Measurements from ENCODE around the gene ADARB1.

The ADARB1 gene

DNA sequence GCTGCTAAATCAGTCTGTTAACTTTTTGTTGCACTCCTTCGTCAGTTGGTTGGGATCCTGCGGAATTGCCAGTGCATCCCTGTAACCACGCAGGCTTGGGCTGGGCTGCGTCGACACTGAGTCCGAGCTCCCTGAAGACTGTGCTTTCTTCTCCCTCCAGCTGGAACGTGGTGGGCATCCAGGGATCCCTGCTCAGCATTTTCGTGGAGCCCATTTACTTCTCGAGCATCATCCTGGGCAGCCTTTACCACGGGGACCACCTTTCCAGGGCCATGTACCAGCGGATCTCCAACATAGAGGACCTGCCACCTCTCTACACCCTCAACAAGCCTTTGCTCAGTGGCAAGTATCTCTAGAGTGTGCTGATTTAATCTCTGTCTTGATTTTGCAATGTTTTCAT lies 130.0 kb downstream of the ADARB1 start:
- H3K4me1 ChIP-seq (ENCODE audit: control insufficient read depth, insufficient read depth, low read length, poor library complexity, severe bottlenecking): peaks cover 9% of the 10 kb centered on the region
- H3K27ac ChIP-seq (ENCODE audit: insufficient read depth, low read length, poor library complexity, severe bottlenecking): no peak overlapping the region
- no peaks in the 10 kb centered on the region for H3K27me3 ChIP-seq (replicated peaks; ENCODE audit: control insufficient read depth, insufficient read depth, low read length, poor library complexity, severe bottlenecking)
- peaks cover 21% of the 10 kb centered on the region for H3K36me3 ChIP-seq (ENCODE audit: control insufficient read depth, insufficient read depth, low read length)
- no peak overlapping the region for H3K4me3 ChIP-seq (ENCODE audit: insufficient read depth, low read depth, low read length, poor library complexity, severe bottlenecking)
- no peak for DNase-seq
- H3K9me3 ChIP-seq (ENCODE audit: control insufficient read depth, low read length): no peaks in the 10 kb centered on the region

DNA sequence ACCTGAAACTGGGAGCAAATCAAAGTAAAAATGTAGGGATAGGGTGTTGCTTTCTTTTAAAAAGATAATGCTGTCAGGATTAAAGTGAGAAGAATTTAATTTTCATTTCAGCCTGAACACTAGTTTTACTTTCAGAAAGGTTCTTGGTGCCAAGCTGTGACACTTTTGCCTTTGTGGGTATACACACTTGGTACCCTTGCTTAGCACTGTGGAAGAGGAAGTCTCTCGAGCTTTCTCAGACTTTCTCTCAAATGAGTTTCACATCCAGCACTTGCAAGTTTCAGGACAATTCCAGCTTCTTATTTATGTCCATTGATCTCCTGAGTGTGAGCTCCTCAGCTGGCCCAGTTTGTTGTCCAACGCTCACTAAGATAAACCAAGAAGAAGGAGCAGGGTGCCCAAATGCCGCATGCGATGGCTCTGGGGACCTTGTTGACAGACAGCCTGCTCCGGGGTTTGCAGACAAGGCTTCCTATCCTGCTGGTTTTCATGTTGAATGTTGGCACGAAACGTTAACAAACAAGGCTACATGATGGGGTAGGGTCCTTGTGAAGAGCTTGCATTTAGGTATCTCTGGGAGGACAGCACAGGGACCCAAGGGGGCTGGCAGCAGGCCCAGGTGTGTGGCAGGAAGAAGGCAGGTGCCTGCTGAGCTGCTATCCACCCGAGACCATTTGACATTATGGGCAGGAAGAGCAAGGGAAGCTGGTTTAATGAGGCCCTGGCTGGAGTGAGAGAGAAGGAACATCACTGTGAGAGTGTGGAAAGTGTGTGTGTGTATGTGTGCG lies 133.7 kb downstream of the ADARB1 start:
- no peak overlapping the region for H3K27ac ChIP-seq (ENCODE audit: insufficient read depth, low read length, poor library complexity, severe bottlenecking)
- H3K9me3 ChIP-seq (ENCODE audit: control insufficient read depth, low read length): no peaks in the 10 kb centered on the region
- H3K36me3 ChIP-seq (ENCODE audit: control insufficient read depth, insufficient read depth, low read length): peaks cover 38% of the 10 kb centered on the region
- H3K27me3 ChIP-seq (replicated peaks; ENCODE audit: control insufficient read depth, insufficient read depth, low read length, poor library complexity, severe bottlenecking): no peaks in the 10 kb centered on the region
- DNase-seq: no peak
- H3K4me1 ChIP-seq (ENCODE audit: control insufficient read depth, insufficient read depth, low read length, poor library complexity, severe bottlenecking): peaks cover 5% of the 10 kb centered on the region
- H3K4me3 ChIP-seq (ENCODE audit: insufficient read depth, low read depth, low read length, poor library complexity, severe bottlenecking): no peak overlapping the region

DNA sequence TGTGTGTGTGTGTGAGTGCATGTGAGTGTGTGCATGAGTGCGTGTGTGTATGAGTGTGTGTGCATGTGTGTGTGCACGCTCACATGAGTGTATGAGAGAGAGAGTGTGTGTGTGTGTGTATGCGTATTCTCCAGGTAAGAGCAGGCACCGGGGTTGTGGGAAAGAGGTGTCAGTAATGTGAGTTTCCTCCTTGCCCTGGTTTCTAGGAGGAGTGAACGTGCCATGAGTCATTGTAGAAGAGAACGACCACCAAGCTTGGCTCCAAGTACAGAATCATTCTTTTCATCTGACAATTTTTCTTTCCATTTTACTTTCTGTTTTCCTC lies 134.2 kb downstream of the ADARB1 start:
- peaks cover 38% of the 10 kb centered on the region for H3K36me3 ChIP-seq (ENCODE audit: control insufficient read depth, insufficient read depth, low read length)
- DNase-seq: no peak
- H3K9me3 ChIP-seq (ENCODE audit: control insufficient read depth, low read length): no peaks in the 10 kb centered on the region
- no peak overlapping the region for H3K4me3 ChIP-seq (ENCODE audit: insufficient read depth, low read depth, low read length, poor library complexity, severe bottlenecking)
- no peaks in the 10 kb centered on the region for H3K27me3 ChIP-seq (replicated peaks; ENCODE audit: control insufficient read depth, insufficient read depth, low read length, poor library complexity, severe bottlenecking)
- H3K27ac ChIP-seq (ENCODE audit: insufficient read depth, low read length, poor library complexity, severe bottlenecking): no peak overlapping the region
- peaks cover 5% of the 10 kb centered on the region for H3K4me1 ChIP-seq (ENCODE audit: control insufficient read depth, insufficient read depth, low read length, poor library complexity, severe bottlenecking)

DNA sequence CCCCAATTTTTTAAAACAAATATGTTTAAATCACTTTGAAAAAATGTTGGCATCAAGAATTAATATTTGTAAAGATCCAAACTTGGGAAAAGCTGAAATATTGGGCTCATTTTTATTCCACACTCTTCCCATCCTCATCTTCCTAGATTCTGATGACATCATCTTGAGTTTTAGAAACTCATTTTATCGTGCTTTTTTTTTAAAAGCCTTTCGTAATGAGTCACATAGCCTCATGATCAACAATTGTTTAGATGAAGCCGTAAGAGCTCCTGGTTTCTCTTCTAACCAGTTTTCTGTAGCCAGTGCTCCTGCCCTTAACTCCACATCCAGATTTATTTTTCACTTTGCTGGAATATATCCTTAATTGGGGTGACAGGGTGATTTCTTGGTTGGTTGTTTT lies 134.7 kb downstream of the ADARB1 start:
- H3K4me1 ChIP-seq (ENCODE audit: control insufficient read depth, insufficient read depth, low read length, poor library complexity, severe bottlenecking): peaks cover 5% of the 10 kb centered on the region
- no peaks in the 10 kb centered on the region for H3K27me3 ChIP-seq (replicated peaks; ENCODE audit: control insufficient read depth, insufficient read depth, low read length, poor library complexity, severe bottlenecking)
- no peaks in the 10 kb centered on the region for H3K9me3 ChIP-seq (ENCODE audit: control insufficient read depth, low read length)
- DNase-seq: no peak
- no peak overlapping the region for H3K4me3 ChIP-seq (ENCODE audit: insufficient read depth, low read depth, low read length, poor library complexity, severe bottlenecking)
- no peak overlapping the region for H3K27ac ChIP-seq (ENCODE audit: insufficient read depth, low read length, poor library complexity, severe bottlenecking)
- H3K36me3 ChIP-seq (ENCODE audit: control insufficient read depth, insufficient read depth, low read length): peaks cover 38% of the 10 kb centered on the region

DNA sequence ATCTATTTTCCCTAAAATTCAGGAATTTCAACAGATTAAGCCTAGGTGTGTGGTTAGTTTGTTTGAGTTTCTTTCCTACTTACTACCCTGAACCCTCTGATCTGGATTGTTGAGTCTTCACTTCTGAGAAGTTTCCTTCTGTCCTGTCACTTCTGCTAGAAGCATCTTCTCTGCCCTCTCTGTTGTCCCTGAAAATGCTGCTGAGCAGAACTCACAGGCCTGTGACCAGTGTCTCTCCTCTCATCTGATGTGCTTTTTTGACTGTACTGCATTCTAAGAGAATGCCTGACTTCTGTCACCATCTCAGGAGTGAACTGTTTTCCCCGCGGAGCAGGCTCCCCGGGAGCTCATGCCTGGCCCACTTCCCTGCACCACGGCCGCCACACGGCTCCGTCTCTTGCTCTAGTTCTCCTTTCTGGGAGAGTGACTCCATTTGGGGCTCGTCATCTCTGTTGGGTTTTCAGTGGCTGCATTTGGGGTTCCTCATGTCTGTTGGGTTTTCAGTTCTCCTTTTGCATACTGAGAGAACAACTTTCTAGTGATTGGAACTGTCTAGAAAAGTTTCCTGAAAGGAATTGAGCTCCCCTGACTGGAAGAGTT lies 135.4 kb downstream of the ADARB1 start:
- no peaks in the 10 kb centered on the region for H3K9me3 ChIP-seq (ENCODE audit: control insufficient read depth, low read length)
- no peak for DNase-seq
- H3K36me3 ChIP-seq (ENCODE audit: control insufficient read depth, insufficient read depth, low read length): peaks cover 32% of the 10 kb centered on the region
- no peak overlapping the region for H3K4me3 ChIP-seq (ENCODE audit: insufficient read depth, low read depth, low read length, poor library complexity, severe bottlenecking)
- no peak overlapping the region for H3K27ac ChIP-seq (ENCODE audit: insufficient read depth, low read length, poor library complexity, severe bottlenecking)
- peaks cover 5% of the 10 kb centered on the region for H3K4me1 ChIP-seq (ENCODE audit: control insufficient read depth, insufficient read depth, low read length, poor library complexity, severe bottlenecking)
- H3K27me3 ChIP-seq (replicated peaks; ENCODE audit: control insufficient read depth, insufficient read depth, low read length, poor library complexity, severe bottlenecking): no peaks in the 10 kb centered on the region

DNA sequence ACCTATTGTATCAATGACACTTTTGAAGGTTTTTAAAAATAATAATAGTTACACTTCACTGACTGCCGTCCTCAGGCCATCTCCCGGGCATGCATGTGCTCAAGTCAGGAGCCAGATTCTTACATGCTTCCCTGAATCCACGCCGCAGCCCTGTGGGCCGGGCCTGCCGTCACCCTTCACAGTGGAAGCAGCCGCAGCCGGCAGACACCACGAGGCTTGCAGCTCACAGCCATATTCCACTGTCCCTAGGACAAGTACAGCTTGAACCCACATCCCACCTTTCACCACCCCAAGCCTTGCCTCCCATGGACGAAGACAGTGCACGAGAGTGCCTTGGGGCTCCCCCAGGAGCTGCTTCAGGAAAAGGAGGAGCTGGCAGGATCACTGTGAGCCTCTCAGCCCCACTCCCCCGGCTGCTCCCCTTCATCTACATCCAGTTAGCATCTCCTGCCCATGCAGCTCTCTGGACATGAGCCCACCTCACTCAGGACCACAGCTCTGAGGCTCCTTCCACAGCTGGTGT lies 136.1 kb downstream of the ADARB1 start:
- Histone ChIP-seq H3K27me3 (replicated peaks; ENCODE audit: control insufficient read depth, insufficient read depth, low read length, poor library complexity, severe bottlenecking) (no peaks in the 10 kb centered on the region), H3K4me3 (ENCODE audit: insufficient read depth, low read depth, low read length, poor library complexity, severe bottlenecking) (no peak overlapping the region), H3K4me1 (ENCODE audit: control insufficient read depth, insufficient read depth, low read length, poor library complexity, severe bottlenecking) (peaks cover 5% of the 10 kb centered on the region), H3K36me3 (ENCODE audit: control insufficient read depth, insufficient read depth, low read length) (peaks cover 24% of the 10 kb centered on the region), H3K27ac (ENCODE audit: insufficient read depth, low read length, poor library complexity, severe bottlenecking) (no peak overlapping the region), H3K9me3 (ENCODE audit: control insufficient read depth, low read length) (no peaks in the 10 kb centered on the region)
- no peak for DNase-seq

DNA sequence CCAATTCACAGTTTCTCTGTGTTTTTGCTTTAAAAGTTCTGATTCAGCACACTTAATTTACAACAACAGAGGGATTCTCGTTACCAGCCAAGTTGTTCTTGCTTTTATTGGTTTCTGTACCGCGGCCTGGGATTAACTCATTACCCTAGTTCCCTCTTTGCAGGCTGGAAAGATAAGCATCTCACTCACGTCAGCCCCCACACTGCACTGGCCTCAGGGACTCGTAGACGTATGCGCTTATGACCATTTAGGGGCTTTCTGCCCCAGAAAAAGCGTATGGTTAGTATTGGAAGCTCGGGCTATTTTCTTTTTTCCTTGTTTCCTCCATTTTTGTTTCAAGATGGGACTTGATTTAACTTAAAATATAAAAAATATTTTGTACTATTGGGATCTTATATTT lies 137.3 kb downstream of the ADARB1 start:
- Histone ChIP-seq H3K4me1 (ENCODE audit: control insufficient read depth, insufficient read depth, low read length, poor library complexity, severe bottlenecking) (peaks cover 5% of the 10 kb centered on the region), H3K4me3 (ENCODE audit: insufficient read depth, low read depth, low read length, poor library complexity, severe bottlenecking) (no peak overlapping the region), H3K27me3 (replicated peaks; ENCODE audit: control insufficient read depth, insufficient read depth, low read length, poor library complexity, severe bottlenecking) (no peaks in the 10 kb centered on the region), H3K36me3 (ENCODE audit: control insufficient read depth, insufficient read depth, low read length) (peaks cover 21% of the 10 kb centered on the region), H3K9me3 (ENCODE audit: control insufficient read depth, low read length) (no peaks in the 10 kb centered on the region), H3K27ac (ENCODE audit: insufficient read depth, low read length, poor library complexity, severe bottlenecking) (no peak overlapping the region)
- no peak for DNase-seq

DNA sequence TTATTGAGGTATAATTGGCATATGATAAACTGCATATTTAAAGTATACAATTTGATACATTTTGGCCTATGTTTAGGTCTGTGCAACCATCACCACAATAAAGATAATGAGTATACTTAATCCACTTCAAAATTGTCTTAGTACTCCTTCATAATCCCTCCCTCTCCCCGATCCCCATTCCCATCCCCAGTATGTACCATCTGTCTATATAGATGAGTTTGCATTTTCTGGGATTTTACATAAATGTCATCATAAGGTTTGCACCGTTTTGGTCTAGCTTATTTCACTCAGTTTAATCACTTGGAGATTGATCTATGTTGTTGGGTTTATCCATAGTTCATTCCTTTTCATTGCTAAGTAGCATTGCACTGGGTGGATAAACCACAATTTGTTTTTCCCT lies 139.0 kb downstream of the ADARB1 start:
- H3K4me3 ChIP-seq (ENCODE audit: insufficient read depth, low read depth, low read length, poor library complexity, severe bottlenecking): no peak overlapping the region

DNA sequence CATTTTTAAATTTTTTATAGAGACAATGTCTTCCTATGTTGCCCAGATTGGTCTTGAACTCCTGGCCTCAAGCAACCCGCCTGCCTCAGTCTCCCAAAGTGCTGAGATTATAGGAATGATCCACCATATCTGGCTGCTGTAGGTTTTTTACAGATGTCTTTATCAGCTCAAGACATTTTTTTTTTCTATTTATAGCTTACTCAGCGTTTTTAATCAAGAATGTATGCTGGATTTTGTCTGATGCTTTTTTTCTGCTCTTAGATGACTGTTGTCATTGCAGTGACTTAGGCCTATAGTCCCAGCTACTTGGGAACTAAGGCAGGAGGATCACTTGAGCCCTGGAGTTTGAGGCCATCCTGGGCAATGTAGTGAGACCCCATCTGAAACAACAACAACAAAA lies 140.8 kb downstream of the ADARB1 start:
- H3K36me3 ChIP-seq (ENCODE audit: control insufficient read depth, insufficient read depth, low read length): peaks cover 14% of the 10 kb centered on the region
- H3K27ac ChIP-seq (ENCODE audit: insufficient read depth, low read length, poor library complexity, severe bottlenecking): no peak overlapping the region
- H3K4me3 ChIP-seq (ENCODE audit: insufficient read depth, low read depth, low read length, poor library complexity, severe bottlenecking): no peak overlapping the region
- H3K9me3 ChIP-seq (ENCODE audit: control insufficient read depth, low read length): no peaks in the 10 kb centered on the region
- no peaks in the 10 kb centered on the region for H3K27me3 ChIP-seq (replicated peaks; ENCODE audit: control insufficient read depth, insufficient read depth, low read length, poor library complexity, severe bottlenecking)
- no peaks in the 10 kb centered on the region for H3K4me1 ChIP-seq (ENCODE audit: control insufficient read depth, insufficient read depth, low read length, poor library complexity, severe bottlenecking)
- no peak for DNase-seq

More for the DNA sequence above, 139.0 kb downstream of the ADARB1 start:
- no peak overlapping the region for H3K27ac ChIP-seq (ENCODE audit: insufficient read depth, low read length, poor library complexity, severe bottlenecking)
- no peaks in the 10 kb centered on the region for H3K9me3 ChIP-seq (ENCODE audit: control insufficient read depth, low read length)
- H3K36me3 ChIP-seq (ENCODE audit: control insufficient read depth, insufficient read depth, low read length): peaks cover 17% of the 10 kb centered on the region
- no peak for DNase-seq
- H3K4me1 ChIP-seq (ENCODE audit: control insufficient read depth, insufficient read depth, low read length, poor library complexity, severe bottlenecking): peaks cover 1% of the 10 kb centered on the region
- H3K27me3 ChIP-seq (replicated peaks; ENCODE audit: control insufficient read depth, insufficient read depth, low read length, poor library complexity, severe bottlenecking): no peaks in the 10 kb centered on the region

DNA sequence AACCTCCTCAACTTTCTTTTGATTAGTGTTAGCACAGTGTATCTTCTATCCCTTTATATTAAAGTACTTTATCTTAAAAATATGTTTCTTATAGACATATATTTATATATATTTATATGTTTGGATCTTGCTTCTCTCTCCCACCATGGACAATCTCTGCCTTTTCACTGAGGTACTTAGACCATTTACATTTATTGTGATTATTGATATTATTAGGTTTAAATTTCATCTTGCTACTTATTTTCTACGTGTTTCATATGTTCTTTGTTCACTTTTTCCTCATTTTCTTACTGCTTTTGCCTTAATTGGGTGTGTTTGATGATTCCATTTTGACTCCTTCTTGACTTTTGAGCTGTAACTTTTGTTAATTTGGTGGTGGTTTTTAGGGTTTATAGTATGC lies 142.6 kb downstream of the ADARB1 start:
- peaks cover 13% of the 10 kb centered on the region for H3K36me3 ChIP-seq (ENCODE audit: control insufficient read depth, insufficient read depth, low read length)
- H3K27ac ChIP-seq (ENCODE audit: insufficient read depth, low read length, poor library complexity, severe bottlenecking): no peak overlapping the region
- H3K4me1 ChIP-seq (ENCODE audit: control insufficient read depth, insufficient read depth, low read length, poor library complexity, severe bottlenecking): no peaks in the 10 kb centered on the region
- no peaks in the 10 kb centered on the region for H3K27me3 ChIP-seq (replicated peaks; ENCODE audit: control insufficient read depth, insufficient read depth, low read length, poor library complexity, severe bottlenecking)
- no peak overlapping the region for H3K4me3 ChIP-seq (ENCODE audit: insufficient read depth, low read depth, low read length, poor library complexity, severe bottlenecking)
- DNase-seq: no peak
- H3K9me3 ChIP-seq (ENCODE audit: control insufficient read depth, low read length): no peaks in the 10 kb centered on the region
